GM12878 (cell line): ENCODE measurements around the gene MAP6D1. TPM values are rescaled to one million over a fixed set of nuclear protein-coding genes. Genes with fewer than 3 reads are reported as not detected.

ENCODE experiments used
- ATAC-seq: fragments of 200-7000 bp; cut with Tn5 transposase; 3 replicates; pipeline ENCODE4 v1.9.1; 2020; ENCODE audit warnings: mild to moderate bottlenecking, moderate library complexity
- BruUV-seq: library from RNA; stranded (reverse); fragments of 400-500 nt; replicated peaks from 2 replicates; lab custom pipeline; 2021; lab: Mats Ljungman, UMichigan
- CTCF ChIA-PET: fragments of 300-600 bp; sonication (Branson Sonifier 250); formaldehyde crosslinking; extraction: SDS; loops from one replicate; lab custom pipeline; 2021; ENCODE audit warnings: inconsistent platforms; lab: Yijun Ruan, JAX
- POLR2A ChIA-PET: fragments of 350-600 bp; formaldehyde crosslinking; extraction: SDS; loops from one replicate; lab custom pipeline; 2021; ENCODE audit warnings: inconsistent platforms; lab: Charles Lee
- RAD21 ChIA-PET: fragments of 300-600 bp; sonication (Branson Sonifier 250); formaldehyde crosslinking; loops from one replicate; lab custom pipeline; 2023; ENCODE audit warnings: antibody characterized with exemption; ENCODE audit not compliant: unreplicated experiment; lab: Charles Lee
- SMC1A ChIA-PET: fragments of 300-600 bp; sonication (Branson Sonifier 250); formaldehyde crosslinking; loops from one replicate; lab custom pipeline; 2023; ENCODE audit not compliant: unreplicated experiment, uncharacterized antibody; lab: Charles Lee
- DNase-seq: peaks from one replicate; pipeline ENCODE4 v3.0.0-alpha.2; 2011; ENCODE audit warnings: low read depth, low spot score
- FAIRE-seq: peaks from 3 replicates; lab custom pipeline; 2011; peaks lifted over from hg19 to GRCh38; lab: Jason Lieb, UNC
- H2AFZ ChIP-seq: 2 replicates; pipeline ENCODE4 v1.6.0; 2011; ENCODE audit warnings: low read depth, low read length, control low read depth; ENCODE audit not compliant: control insufficient read depth
- H3K27ac ChIP-seq: 2 replicates; pipeline ENCODE4 v1.5.1; 2011; ENCODE audit warnings: control low read depth; ENCODE audit not compliant: control insufficient read depth, insufficient read depth
- H3K27me3 ChIP-seq, 2 experiments: replicated peaks in 1 of 2; 2 replicates each; pipeline versions ENCODE4 v1.6.0 to v1.6.1; 2011; ENCODE audit warnings: low read length in 1 of 2; ENCODE audit not compliant: control insufficient read depth in 2 of 2, insufficient read depth in 2 of 2
- H3K36me3 ChIP-seq, 2 experiments: 2 replicates each; pipeline ENCODE4 v1.5.1; 2011; ENCODE audit warnings: low read length in 1 of 2; ENCODE audit not compliant: control insufficient read depth in 2 of 2, insufficient read depth in 2 of 2
- H3K4me1 ChIP-seq: 2 replicates; pipeline ENCODE4 v1.6.1; 2011; ENCODE audit warnings: mild to moderate bottlenecking, low read length, moderate library complexity, mixed read lengths; ENCODE audit not compliant: control insufficient read depth, insufficient read depth
- H3K4me2 ChIP-seq: 2 replicates; pipeline ENCODE4 v1.6.0; 2011; ENCODE audit warnings: control low read depth; ENCODE audit not compliant: control insufficient read depth, insufficient read depth
- H3K4me3 ChIP-seq: fragments of 200-600 bp; sonication (generic); 2 replicates; pipeline ENCODE4 v1.5.1; 2016
- H3K79me2 ChIP-seq: 2 replicates; pipeline ENCODE4 v1.6.0; 2011; ENCODE audit warnings: low read length; ENCODE audit not compliant: control insufficient read depth, insufficient read depth
- H3K9ac ChIP-seq: 2 replicates; pipeline ENCODE4 v1.8.0; 2011; ENCODE audit warnings: low read length, control low read depth, mixed read lengths; ENCODE audit not compliant: control insufficient read depth, insufficient read depth
- H3K9me3 ChIP-seq: replicated peaks from 3 replicates; pipeline ENCODE4 v1.5.1; 2011; ENCODE audit warnings: mild to moderate bottlenecking, low read length; ENCODE audit not compliant: control insufficient read depth, insufficient read depth
- H4K20me1 ChIP-seq: 2 replicates; pipeline ENCODE4 v1.6.0; 2011; ENCODE audit not compliant: control insufficient read depth, insufficient read depth
- CBX5 ChIP-seq: sonication (generic); IDR thresholded peaks from 2 replicates; pipeline ENCODE4 v1.6.1; 2016; ENCODE audit warnings: low read depth, moderate library complexity, mild to moderate bottlenecking, inconsistent platforms
- CREB1 ChIP-seq: IDR thresholded peaks from 2 replicates; pipeline ENCODE4 v1.6.1; 2012; ENCODE audit warnings: low read depth, mild to moderate bottlenecking, inconsistent platforms
- EGR1 ChIP-seq, 2 experiments: IDR thresholded peaks; 1 replicate in 1 of 2; 2 replicates in 1 of 2; pipeline ENCODE4 v1.6.1; 2011 to 2012; ENCODE audit warnings: low read depth in 2 of 2, low read length in 2 of 2, borderline replicate concordance in 1 of 2, mild to moderate bottlenecking in 1 of 2, moderate library complexity in 1 of 2
- FOS ChIP-seq: IDR thresholded peaks from 3 replicates; pipeline ENCODE4 v1.6.1; 2011; ENCODE audit warnings: borderline replicate concordance; ENCODE audit not compliant: insufficient read length; ENCODE audit errors: extremely low read depth
- HDGF ChIP-seq: fragments of 450-650 bp; IDR thresholded peaks from 2 replicates; pipeline ENCODE4 v1.6.1; 2016; ENCODE audit warnings: antibody characterized with exemption
- IRF4 ChIP-seq: IDR thresholded peaks from 2 replicates; pipeline ENCODE4 v1.6.1; 2011; ENCODE audit warnings: low read depth, low read length
- KDM1A ChIP-seq: fragments of 200-600 bp; sonication (generic); IDR thresholded peaks from 2 replicates; pipeline ENCODE4 v1.6.1; 2016; ENCODE audit warnings: borderline replicate concordance
- PAX8 ChIP-seq: fragments of 450-650 bp; IDR thresholded peaks from 2 replicates; pipeline ENCODE4 v1.6.1; 2017; ENCODE audit warnings: mild to moderate bottlenecking, moderate library complexity
- POLR2AphosphoS2 ChIP-seq: IDR thresholded peaks from 2 replicates; pipeline ENCODE4 v1.6.1; 2011; ENCODE audit warnings: low read depth, mild to moderate bottlenecking, low read length, improper control_type of control experiment, moderate library complexity
- RAD21 ChIP-seq: IDR thresholded peaks from 2 replicates; pipeline ENCODE4 v1.6.1; 2011; ENCODE audit warnings: mild to moderate bottlenecking, low read depth, low read length, moderate library complexity; ENCODE audit not compliant: insufficient read depth
- RCOR1 ChIP-seq: conservative IDR thresholded peaks from 2 replicates; pipeline ENCODE4 v1.6.1; 2012; ENCODE audit warnings: low read depth, low read length, improper control_type of control experiment
- STAT1 ChIP-seq: fragments of 450-650 bp; conservative IDR thresholded peaks from 2 replicates; pipeline ENCODE4 v1.6.1; 2014; ENCODE audit warnings: antibody characterized with exemption, mild to moderate bottlenecking
- TCF12 ChIP-seq: IDR thresholded peaks from 2 replicates; pipeline ENCODE4 v1.6.1; 2011; ENCODE audit warnings: low read depth, mild to moderate bottlenecking, low read length
- ZBED1 ChIP-seq: IDR thresholded peaks from 2 replicates; pipeline ENCODE4 v1.6.1; 2016; ENCODE audit warnings: borderline replicate concordance
- ZNF207 ChIP-seq: fragments of 450-650 bp; IDR thresholded peaks from 2 replicates; pipeline ENCODE4 v1.6.1; 2014; ENCODE audit warnings: antibody characterized with exemption, mild to moderate bottlenecking, borderline replicate concordance
- ZNF622 ChIP-seq: fragments of 450-650 bp; IDR thresholded peaks from 2 replicates; pipeline ENCODE4 v1.6.1; 2017; ENCODE audit warnings: mild to moderate bottlenecking, inconsistent platforms
- ZSCAN29 ChIP-seq: fragments of 450-650 bp; IDR thresholded peaks from 2 replicates; pipeline ENCODE4 v1.6.1; 2017; ENCODE audit warnings: mild to moderate bottlenecking, moderate library complexity
- WGBS: methylation state at CpG from one replicate; pipeline ENCODE4 v1.1.6; 2016; ENCODE audit warnings: low lambda C conversion rate; ENCODE audit not compliant: insufficient replicate concordance, insufficient coverage; ENCODE audit errors: missing lambda C conversion rate; 5-methylcytosine and 5-hydroxymethylcytosine counted together
- in situ Hi-C: fragments of 300-500 bp; cut with MboI; formaldehyde crosslinking; loops from 9 replicates; pipeline ENCODE4 v1.14.3; 2018; ENCODE audit warnings: mixed read lengths
- intact Hi-C: fragments of 100-400 bp; cut with micrococcal nuclease; formaldehyde crosslinking; loops from one replicate; pipeline ENCODE4 v1.14.2; 2022; ENCODE audit not compliant: unreplicated experiment
- polyA plus RNA-seq, 11 experiments: library from polyadenylated mRNA; depleted of rRNA in 4 of 11; unstranded in 6 of 11; stranded (reverse) in 5 of 11; fragments of >200 nt; fragmentation: Nextera tagmentation in 4 of 11; fragmentation: Illumina TruSeq in 1 of 11; extraction: Ambion mirVana in 4 of 11; extraction: Trizol in 1 of 11; gene quantifications; 1 replicate in 1 of 11; 2 replicates in 10 of 11; pipeline versions ENCODE4 v1.2.1 to v1.2.3, GENCODE V29; 2011 to 2016; ENCODE audit warnings: inconsistent platforms in 2 of 11, missing spikeins in 2 of 11, low read depth in 1 of 11
- total RNA-seq, 4 experiments: library from RNA; depleted of rRNA in 3 of 4; stranded (reverse); fragments of >200 nt in 3 of 4; fragmentation: Illumina TruSeq in 1 of 4; extraction: Trizol in 1 of 4; gene quantifications; 2 replicates each; pipeline versions ENCODE4 v1.2.1 to v1.2.3, GENCODE V29; 2013 to 2021
- TF ChIP-seq, protein P1 (sequence below): IDR thresholded peaks from 2 replicates; pipeline ENCODE4 v1.6.1; 2011; ENCODE audit warnings: borderline replicate concordance, low read depth, mild to moderate bottlenecking, moderate library complexity, mixed read lengths, low read length; ENCODE audit not compliant: insufficient read depth; ENCODE audit errors: extremely low read length
- TF ChIP-seq, protein P2 (sequence below): fragments of 450-650 bp; formaldehyde crosslinking; IDR thresholded peaks from 2 replicates; pipeline ENCODE4 v1.5.0; 2022; ENCODE audit warnings: mild to moderate bottlenecking, missing genetic modification characterization

Gene MAP6D1
- total and polyA plus RNA-seq, 10 of the 15 experiments (the other 5 are each of a cell fraction or from before 2014, with no cell fraction given) = 0.50 to 2.2 (median 1.2) TPM; not detected in 3

DNA sequence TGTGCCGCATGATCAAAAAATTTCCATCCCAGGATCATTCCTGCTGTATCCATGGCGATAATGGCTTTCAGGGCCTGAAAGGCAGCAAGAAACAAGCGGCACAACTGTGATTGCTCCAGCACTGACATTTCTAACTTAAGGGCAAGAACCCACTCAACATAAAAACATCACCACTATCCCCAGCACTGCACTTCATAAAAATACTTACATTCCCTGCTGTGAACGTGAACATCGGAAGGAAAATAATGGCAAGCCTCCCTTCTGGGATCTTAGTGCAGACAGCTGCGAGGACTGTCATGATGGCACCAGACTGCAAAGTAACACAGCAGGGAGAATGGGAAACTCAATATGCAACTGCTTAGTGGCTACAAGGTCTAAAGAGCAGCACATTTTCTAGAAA, 8.1 kb upstream of the MAP6D1 start:
- no peak overlapping the region for H3K27ac ChIP-seq
- POLR2A ChIA-PET = no interaction called here

DNA sequence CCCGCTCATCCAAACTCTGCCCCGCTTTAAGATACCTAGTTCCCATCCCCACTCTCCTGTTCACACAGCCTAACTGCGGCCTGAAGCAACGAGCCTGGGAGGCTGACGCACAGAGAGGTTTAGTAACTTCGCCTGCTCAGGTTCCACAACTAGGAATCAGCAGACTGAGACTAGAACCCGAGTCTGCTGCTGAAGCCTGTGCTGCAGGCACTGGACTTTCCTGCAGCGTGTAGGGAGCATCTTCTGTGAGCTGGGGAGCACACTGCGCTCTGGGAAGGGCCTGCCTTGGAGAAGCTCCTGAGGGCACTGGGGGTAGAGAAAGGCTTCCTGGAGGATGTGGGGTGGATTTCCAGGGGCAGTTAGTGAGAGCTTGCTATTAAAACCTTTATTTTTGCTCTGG, 4.8 kb upstream of the MAP6D1 start:
- in situ Hi-C loops = no loop called here
- TF ChIP-seq ZNF622 (no peak), RAD21 (no peak), FOS (no peak), CBX5 (no peak), ZNF207 (no peak), KDM1A (no peak), EGR1 (IDR thresholded peaks at IDR 0.05; ENCODE audit: borderline replicate concordance in 1 of 2, low read depth in 2 of 2, low read length in 2 of 2) (no peak), POLR2AphosphoS2 (no peak)
- TF ChIP-seq, protein P1, sequence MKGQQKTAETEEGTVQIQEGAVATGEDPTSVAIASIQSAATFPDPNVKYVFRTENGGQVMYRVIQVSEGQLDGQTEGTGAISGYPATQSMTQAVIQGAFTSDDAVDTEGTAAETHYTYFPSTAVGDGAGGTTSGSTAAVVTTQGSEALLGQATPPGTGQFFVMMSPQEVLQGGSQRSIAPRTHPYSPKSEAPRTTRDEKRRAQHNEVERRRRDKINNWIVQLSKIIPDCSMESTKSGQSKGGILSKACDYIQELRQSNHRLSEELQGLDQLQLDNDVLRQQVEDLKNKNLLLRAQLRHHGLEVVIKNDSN = no peak
- TF ChIP-seq, protein P2, sequence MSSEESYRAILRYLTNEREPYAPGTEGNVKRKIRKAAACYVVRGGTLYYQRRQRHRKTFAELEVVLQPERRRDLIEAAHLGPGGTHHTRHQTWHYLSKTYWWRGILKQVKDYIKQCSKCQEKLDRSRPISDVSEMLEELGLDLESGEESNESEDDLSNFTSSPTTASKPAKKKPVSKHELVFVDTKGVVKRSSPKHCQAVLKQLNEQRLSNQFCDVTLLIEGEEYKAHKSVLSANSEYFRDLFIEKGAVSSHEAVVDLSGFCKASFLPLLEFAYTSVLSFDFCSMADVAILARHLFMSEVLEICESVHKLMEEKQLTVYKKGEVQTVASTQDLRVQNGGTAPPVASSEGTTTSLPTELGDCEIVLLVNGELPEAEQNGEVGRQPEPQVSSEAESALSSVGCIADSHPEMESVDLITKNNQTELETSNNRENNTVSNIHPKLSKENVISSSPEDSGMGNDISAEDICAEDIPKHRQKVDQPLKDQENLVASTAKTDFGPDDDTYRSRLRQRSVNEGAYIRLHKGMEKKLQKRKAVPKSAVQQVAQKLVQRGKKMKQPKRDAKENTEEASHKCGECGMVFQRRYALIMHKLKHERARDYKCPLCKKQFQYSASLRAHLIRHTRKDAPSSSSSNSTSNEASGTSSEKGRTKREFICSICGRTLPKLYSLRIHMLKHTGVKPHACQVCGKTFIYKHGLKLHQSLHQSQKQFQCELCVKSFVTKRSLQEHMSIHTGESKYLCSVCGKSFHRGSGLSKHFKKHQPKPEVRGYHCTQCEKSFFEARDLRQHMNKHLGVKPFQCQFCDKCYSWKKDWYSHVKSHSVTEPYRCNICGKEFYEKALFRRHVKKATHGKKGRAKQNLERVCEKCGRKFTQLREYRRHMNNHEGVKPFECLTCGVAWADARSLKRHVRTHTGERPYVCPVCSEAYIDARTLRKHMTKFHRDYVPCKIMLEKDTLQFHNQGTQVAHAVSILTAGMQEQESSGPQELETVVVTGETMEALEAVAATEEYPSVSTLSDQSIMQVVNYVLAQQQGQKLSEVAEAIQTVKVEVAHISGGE (CRISPR knock-in tag) = no peak
- TF ChIP-seq, all 136 proteins: peak for 0
- Histone ChIP-seq H3K4me3 (no peak overlapping the region), H3K27ac (no peak overlapping the region), H3K4me1 (no peaks in the 10 kb centered on the region), H3K27me3 (no peaks in the 10 kb centered on the region), H3K9me3 (no peaks in the 10 kb centered on the region), H3K4me2 (no peak overlapping the region), H2AFZ (no peak overlapping the region), H4K20me1 (no peaks in the 10 kb centered on the region), H3K9ac (no peak overlapping the region), H3K79me2 (no peaks in the 10 kb centered on the region), H3K36me3 (peaks cover 10 to 14% of the 10 kb centered on the region in 2 experiments; a peak in 3 of 4 replicates)
- DNase-seq = no peak
- ChIA-PET SMC1A (no interaction called here), POLR2A (interaction anchor here (2.0 kb wide), 1 partner anchor 12 kb away, joined by 4 read pairs; no protein-coding TSS in a partner anchor), CTCF (no interaction called here), RAD21 (no interaction called here)
- ATAC-seq = no peak
- BruUV-seq = no TSS peak
- WGBS = 88% methylated on average over 9 of the region's 9 CpGs
- intact Hi-C loops = no loop called here
- FAIRE-seq = no peak

More for the DNA sequence above, 8.1 kb upstream of the MAP6D1 start:
- Histone ChIP-seq H3K36me3 (peaks cover 10 to 15% of the 10 kb centered on the region in 2 experiments; a peak in 3 of 4 replicates), H3K79me2 (no peaks in the 10 kb centered on the region), H2AFZ (no peak overlapping the region), H3K9ac (no peak overlapping the region), H3K4me2 (no peak overlapping the region), H4K20me1 (no peaks in the 10 kb centered on the region), H3K4me3 (no peak overlapping the region), H3K4me1 (no peaks in the 10 kb centered on the region), H3K27me3 (no peaks in the 10 kb centered on the region), H3K9me3 (no peaks in the 10 kb centered on the region)
- DNase-seq (no peak), ATAC-seq (no peak), FAIRE-seq (no peak)
- TF ChIP-seq RCOR1 (no peak), IRF4 (no peak), STAT1 (no peak), HDGF (no peak), CREB1 (no peak), PAX8 (no peak), ZSCAN29 (no peak), TCF12 (no peak), ZBED1 (no peak)
- ChIA-PET CTCF (no interaction called here), RAD21 (no interaction called here), SMC1A (interaction anchor here (0.6 to 1.2 kb wide), 2 partner anchors 11 to 43 kb away, joined by 3 read pairs; no protein-coding TSS in a partner anchor)
- intact Hi-C loops (no loop called here), in situ Hi-C loops (no loop called here)
- BruUV-seq = no TSS peak
- WGBS = 99% methylated on average over 6 of the region's 6 CpGs
